ENCODE measurements around the gene ZDHHC6.
A peak's percentile ranks its signal among the peaks of the same experiment; 100 is the strongest.
"Not testable (repeated sequence)": the region's sequence is repeated elsewhere in the genome, so short reads cannot be mapped to it uniquely, and the experiment has no call there.

ZDHHC6 gene, protein sequence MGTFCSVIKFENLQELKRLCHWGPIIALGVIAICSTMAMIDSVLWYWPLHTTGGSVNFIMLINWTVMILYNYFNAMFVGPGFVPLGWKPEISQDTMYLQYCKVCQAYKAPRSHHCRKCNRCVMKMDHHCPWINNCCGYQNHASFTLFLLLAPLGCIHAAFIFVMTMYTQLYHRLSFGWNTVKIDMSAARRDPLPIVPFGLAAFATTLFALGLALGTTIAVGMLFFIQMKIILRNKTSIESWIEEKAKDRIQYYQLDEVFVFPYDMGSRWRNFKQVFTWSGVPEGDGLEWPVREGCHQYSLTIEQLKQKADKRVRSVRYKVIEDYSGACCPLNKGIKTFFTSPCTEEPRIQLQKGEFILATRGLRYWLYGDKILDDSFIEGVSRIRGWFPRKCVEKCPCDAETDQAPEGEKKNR

DNA sequence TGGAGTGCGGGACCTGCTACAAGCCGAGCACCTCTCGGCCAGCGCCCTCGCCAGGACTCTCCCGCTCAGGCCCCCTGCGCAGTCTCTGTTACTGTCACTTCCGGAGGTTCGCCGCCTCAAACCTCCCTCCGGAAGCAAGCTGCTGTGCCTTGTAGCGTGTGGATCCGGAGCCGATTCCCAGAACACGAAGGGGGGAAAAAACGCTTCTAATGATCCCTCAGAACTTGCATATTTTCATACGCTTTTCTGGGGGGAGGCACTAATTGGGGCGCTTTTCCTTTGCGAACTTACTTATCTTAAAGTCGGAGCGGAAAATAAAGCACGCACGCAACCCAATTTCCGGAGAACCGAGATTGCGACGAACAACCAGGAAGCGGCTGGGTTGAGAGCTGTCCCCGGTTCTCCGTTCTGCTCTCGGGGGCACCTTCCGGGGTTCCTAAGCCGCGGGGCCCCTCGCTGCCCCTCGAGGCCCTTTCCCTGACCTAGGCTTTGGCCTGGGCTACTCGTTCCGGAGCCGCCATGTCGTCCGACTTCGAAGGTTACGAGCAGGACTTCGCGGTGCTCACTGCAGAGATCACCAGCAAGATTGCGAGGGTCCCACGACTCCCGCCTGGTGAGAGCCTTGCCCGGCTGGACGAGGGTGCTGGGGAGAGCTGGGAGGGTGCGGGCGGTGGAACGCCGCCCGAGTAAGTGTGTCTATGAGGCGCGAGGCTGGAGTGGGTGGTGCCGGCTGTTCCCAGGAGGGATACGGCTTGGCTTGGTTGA lies at the start of gene ZDHHC6, which contains the start of gene VTI1A:
ZDHHC6 (minus strand) TSS at position 60 of the 765 bp plus-strand sequence. CDS start 1,478 bp downstream, outside the sequence.
VTI1A (plus strand) TSS at position 361 of the 765 bp plus-strand sequence; CDS start at position 520, 159 bp downstream.
- DNase-seq, result peak; percentile 38

- no peak for DNase-seq
These were observed 46.0 kb upstream of the ZDHHC6 start for GRCh38 chr10:112492736-112493135.

DNA sequence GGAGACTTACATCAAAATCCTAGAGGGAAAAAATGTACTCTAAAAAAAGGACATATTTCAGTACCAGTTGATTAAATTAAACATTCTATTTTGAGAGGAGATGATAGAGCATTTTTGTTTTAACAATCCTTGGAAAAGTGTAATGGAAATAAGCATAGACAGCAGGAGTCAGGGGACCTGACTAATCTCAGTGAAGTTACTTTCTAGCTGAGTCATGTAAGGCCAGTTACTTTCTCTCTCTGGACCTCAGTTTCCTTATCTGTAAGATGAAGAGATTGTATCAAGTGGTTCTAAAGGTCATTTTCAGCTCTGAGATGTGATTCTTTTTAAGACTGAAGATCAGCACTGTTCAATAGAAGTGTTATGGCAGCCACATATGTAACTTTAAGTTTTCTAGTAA lies 44.4 kb upstream of the ZDHHC6 start:
- no peak for DNase-seq

GRCh38 chr10:112490545-112490944 lies 43.8 kb upstream of the ZDHHC6 start:
- DNase-seq, result peak; percentile 24

- no peak for DNase-seq
These were observed 41.2 kb upstream of the ZDHHC6 start for GRCh38 chr10:112487964-112488363.

DNA sequence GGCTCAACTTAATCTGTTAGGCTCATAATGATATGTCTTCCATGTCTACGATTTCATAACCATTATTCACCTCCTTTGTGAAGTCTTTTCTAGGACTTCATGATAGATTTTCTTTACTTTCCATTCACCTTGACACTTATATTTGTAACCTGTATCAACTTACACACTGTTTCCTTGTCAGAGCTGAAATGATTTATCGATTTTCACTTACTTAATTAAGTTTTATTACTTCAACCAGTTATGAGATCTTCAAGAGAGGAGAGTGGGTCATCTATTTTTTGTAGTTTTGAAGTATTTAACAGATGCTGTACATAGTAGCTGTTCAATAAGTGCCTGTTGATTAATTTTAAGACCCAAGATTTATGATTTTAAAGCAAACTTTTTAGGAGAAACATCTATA lies 37.7 kb upstream of the ZDHHC6 start:
- DNase-seq, result no peak

GRCh38 chr10:112481602-112482001 lies 34.9 kb upstream of the ZDHHC6 start:
- no peak for DNase-seq

DNA sequence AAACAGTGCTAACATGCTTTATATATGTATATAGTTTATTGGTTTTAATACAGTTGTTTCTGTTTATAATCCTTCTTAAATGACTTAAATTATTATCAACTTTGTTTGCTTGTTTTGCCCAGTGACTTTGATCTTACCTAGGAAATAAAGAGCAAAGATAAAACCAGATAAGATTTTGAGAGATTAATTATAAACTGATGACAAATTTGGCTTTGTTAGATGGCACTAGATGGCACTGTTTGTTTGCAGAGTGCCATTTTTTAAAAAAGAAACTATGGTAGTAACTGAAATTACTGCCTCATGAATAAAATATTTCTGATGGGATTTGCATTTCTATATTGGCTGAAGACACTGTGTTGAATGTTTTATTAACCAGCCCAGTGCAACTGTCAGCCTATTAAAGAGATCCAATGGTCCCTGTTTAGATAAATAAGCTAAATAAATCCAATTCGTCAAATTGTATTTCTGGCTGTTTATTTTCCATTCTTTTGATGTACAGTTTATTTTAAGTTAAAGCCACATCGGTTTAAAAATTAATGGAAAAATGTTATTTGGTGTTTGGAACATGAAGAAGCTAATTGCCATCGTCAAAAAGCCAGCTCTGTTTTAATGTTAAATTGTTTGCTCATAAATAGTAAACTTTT lies 29.0 kb upstream of the ZDHHC6 start:
- no peak for DNase-seq

- peak; percentile 17 for DNase-seq
These were observed 25.3 kb upstream of the ZDHHC6 start for GRCh38 chr10:112471878-112472487.

DNA sequence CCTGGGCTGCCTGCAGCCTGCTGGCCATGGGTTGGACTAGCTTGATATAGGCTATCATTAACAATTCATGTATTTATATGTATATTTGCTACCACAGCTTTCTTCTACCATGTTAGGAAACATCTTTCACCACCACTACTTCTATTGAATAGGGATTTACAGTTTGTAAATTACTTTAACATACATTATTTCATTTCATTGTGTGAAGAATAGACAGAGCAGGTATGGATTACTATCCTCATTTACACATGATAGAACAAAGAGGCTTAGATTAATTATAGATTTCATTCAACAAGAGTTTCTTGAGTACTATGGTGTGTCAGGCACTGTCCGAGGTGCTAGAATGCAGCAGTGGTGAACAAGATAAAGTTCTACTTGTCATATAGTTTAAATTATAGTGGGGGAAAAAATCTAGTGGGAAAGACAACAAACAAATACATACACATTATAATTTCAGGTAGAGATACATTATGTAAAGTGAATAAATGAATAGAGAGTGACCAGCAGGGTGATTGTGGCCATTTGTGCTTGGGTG lies 20.9 kb upstream of the ZDHHC6 start:
- DNase-seq, result no peak

GRCh38 chr10:112466802-112467201 lies 20.1 kb upstream of the ZDHHC6 start:
- no peak for DNase-seq

- no peak for DNase-seq
These were observed 18.7 kb upstream of the ZDHHC6 start for GRCh38 chr10:112465299-112465883.

DNA sequence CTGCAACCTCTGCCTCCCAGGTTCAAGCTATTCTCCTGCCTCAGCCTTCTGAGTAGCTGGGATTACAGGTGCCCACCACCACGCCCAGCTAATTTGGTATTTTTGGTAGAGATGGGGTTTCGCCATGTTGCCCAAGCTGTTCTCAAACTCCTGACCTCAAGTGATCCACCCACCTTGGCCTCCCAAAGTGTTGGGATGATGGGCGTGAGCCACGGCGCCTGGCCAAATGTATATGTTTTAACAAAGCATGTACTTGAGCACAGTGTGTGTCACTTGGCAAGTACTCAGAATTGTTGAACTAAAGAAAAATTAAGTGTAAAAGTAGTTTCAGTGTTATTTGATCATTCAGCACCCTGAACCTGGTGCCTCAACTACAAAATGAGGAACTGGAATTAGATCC lies 17.4 kb upstream of the ZDHHC6 start:
- DNase-seq, result not testable (repeated sequence)

GRCh38 chr10:112461029-112461887 lies 14.5 kb upstream of the ZDHHC6 start:
- no peak for DNase-seq

GRCh38 chr10:112460366-112460765 lies 13.7 kb upstream of the ZDHHC6 start:
- DNase-seq, result no peak

DNA sequence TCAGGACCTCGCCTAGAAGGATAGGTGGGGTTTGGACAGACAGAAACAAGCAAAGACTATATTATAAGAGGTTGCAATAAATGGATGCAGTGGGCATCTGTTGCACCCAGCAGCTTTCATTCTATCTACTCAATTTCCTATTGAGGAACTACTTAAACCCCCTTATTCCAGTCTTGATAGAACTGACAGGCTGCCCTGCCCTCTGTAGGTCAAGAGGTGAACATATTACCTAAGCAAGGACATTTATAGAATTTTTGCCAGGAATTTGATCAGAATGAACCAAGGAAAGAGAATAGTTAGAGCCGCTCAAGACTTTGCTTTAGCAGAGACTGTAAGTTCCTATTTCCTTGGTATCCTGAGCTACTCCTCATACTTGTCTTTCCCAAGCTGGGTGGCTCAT lies 9.8 kb upstream of the ZDHHC6 start:
- no peak for DNase-seq

DNA sequence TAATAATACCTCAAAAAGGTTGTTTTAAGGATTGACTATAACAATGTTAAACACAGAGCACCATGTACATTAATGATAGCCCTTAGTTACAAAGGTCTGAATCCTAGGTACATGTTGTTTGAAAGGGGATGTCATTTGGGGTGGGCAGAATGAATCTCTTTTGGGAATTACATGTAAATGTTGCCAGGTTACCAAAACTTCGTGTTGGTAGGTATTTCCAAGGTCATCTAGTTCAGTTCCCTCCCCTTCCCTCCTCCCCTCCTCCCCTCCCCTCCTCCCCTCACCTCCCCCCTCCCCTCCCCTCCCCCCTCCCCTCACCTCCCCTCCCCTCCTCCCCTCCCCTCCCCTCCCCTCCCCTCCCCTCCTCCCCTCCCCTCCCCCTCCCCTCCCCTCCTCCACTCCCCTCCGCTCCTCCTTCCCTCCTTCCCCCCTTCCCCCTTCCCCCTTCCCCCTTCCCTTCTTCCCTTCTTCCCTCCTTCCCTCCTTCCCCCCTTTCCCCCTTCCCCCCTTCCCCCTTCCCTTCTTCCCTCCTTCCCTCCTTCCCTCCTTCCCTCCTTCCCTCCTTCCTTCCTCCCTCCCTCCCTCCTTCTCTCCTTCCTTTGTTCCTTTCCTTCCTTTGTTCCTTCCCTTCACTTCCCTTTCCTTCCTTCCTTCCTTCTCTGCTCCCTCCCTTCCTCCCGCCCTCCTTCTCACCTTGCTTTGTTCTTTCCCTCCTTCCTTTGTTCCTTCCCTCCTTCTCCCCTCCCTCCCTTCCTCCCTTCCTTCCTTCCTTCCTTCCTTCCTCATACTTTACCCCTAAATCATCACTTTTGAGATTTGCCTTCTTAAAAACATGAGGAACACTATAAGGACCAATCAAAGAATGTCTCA lies 8.4 kb upstream of the ZDHHC6 start:
- DNase-seq, result no peak

GRCh38 chr10:112448888-112449287 lies 2.2 kb upstream of the ZDHHC6 start:
- DNase-seq, result no peak

- no peak for DNase-seq
These were observed 860 bp upstream of the ZDHHC6 start for GRCh38 chr10:112447620-112447928.

DNA sequence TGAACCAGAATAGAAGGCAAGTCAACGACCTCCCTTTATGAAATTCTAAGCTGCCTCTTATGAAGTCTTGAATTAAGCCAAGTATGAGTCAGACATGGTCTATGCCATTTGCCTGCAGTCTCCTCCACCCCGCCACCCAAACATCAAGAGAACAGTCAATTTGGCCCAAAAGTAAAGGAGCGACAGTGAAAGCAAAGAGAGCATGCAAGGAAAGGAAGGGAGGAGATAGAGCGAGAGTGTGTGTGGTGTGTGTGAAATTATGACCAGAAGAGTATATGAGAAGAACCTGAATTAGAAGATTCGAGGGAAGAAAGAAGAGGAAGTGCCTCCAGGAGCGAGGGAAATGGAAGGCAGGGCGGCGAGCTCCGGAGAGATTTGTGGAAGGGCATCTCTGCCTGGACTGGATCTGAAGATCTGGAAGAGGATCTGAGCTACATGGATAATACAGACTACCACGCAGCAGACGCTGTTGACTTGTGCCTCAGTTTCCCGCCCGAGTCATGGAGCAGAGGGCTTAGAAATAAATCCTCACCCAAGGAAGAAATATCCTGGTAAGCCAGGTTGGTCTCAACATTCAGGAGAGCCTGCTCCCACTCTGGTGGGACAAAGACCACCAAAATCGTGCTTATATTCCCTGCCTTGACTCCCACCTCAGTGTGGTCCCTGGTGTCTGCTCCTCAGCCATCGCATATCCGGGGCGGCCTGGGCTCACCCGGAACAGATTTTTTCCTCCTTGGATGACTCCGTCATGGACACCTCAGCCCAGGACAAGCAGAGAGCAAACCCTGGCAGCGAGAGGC lies 459 bp downstream of the ZDHHC6 start:
- DNase-seq, result no peak

All from NCI-H1694 (cell line).